Tibial nerve (tissue), 4 donors: Measurements from ENCODE around the gene CTNNBIP1. TPM values are rescaled to one million over a fixed set of nuclear protein-coding genes. Genes with fewer than 3 reads are reported as not detected.

Experiments used
- DNase-seq, 2 donors: peaks; one replicate each; pipeline ENCODE4 v3.0.0-alpha.2; 2019; ENCODE audit warnings: low spot score in 2 of 2
- H3K27ac ChIP-seq, 4 donors: fragments of 200-600 bp; sonication (generic) in 3 of 4; one replicate each; pipeline ENCODE4 v1.5.1; 2017 to 2019; ENCODE audit warnings: mild to moderate bottlenecking in 1 of 4
- H3K27me3 ChIP-seq, 2 donors: fragments of 200-600 bp; sonication (generic) in 1 of 2; one replicate each; pipeline versions ENCODE4 v1.5.1 to v1.6.0; 2017 to 2019
- H3K36me3 ChIP-seq, 3 donors: fragments of 200-600 bp; sonication (generic); one replicate each; pipeline ENCODE4 v1.5.1; 2018 to 2019
- H3K4me1 ChIP-seq, 4 donors: fragments of 200-600 bp; sonication (generic) in 3 of 4; one replicate each; pipeline ENCODE4 v1.5.1; 2017 to 2019
- H3K4me3 ChIP-seq, 4 donors: fragments of 200-600 bp; sonication (generic) in 3 of 4; one replicate each; pipeline ENCODE4 v1.5.1; 2017 to 2019; ENCODE audit warnings: mild to moderate bottlenecking in 1 of 4, moderate library complexity in 1 of 4
- H3K9me3 ChIP-seq, 4 donors: fragments of 200-600 bp; sonication (generic) in 3 of 4; one replicate each; pipeline ENCODE4 v1.5.1; 2017 to 2019
- CTCF ChIP-seq, 5 experiments: fragments of 200-600 bp in 3 of 5; fragments of 450-650 bp in 2 of 5; sonication (generic) in 3 of 5; IDR thresholded peaks; one replicate each; pipeline ENCODE4 v1.5.1; 2016 to 2019; ENCODE audit warnings: antibody characterized with exemption in 5 of 5, mild to moderate bottlenecking in 3 of 5, moderate library complexity in 2 of 5
- EP300 ChIP-seq, 2 donors: sonication (generic); formaldehyde crosslinking; IDR thresholded peaks; one replicate each; pipeline ENCODE4 v1.6.1; 2017; ENCODE audit warnings: antibody characterized with exemption in 2 of 2, mild to moderate bottlenecking in 1 of 2
- POLR2A ChIP-seq, 2 donors: fragments of 450-650 bp; IDR thresholded peaks; one replicate each; pipeline ENCODE4 v1.6.1; 2017; ENCODE audit warnings: antibody characterized with exemption in 2 of 2, mild to moderate bottlenecking in 2 of 2, moderate library complexity in 2 of 2
- WGBS, 2 donors: methylation state at CpG; one replicate each; pipeline ENCODE4 v1.1.5; 2018; 5-methylcytosine and 5-hydroxymethylcytosine counted together
- total RNA-seq, 4 donors: library from RNA; depleted of rRNA; stranded (reverse); fragments of >200 nt; gene quantifications; one replicate each; pipeline ENCODE4 v1.1.0, GENCODE V29; 2016

CTNNBIP1 gene
- total RNA-seq, 4 donors from 2014 or later: 17.0 to 24.9 (median 20.3) TPM

- WGBS, 2 donors: 38 to 42% methylated on average over 13 to 14 of the region's 15 CpGs
- H3K27me3 ChIP-seq: no peaks in the 10 kb centered on the region
- no peak for TF ChIP-seq EP300 (IDR thresholded peaks at IDR 0.05)
- peak; percentile 92 to 98 (median 95) for TF ChIP-seq CTCF (IDR thresholded peaks at IDR 0.05)
- DNase-seq: peak; percentile 72 to 92
- H3K9me3 ChIP-seq: no peaks in the 10 kb centered on the region
- no peak overlapping the region for H3K4me3 ChIP-seq
- H3K4me1 ChIP-seq: peaks cover 0 to 25% (median 0%) of the 10 kb centered on the region in 4 donors
- H3K27ac ChIP-seq: no peak overlapping the region
- peaks cover 0 to 77% (median 0%) of the 10 kb centered on the region in 3 donors for H3K36me3 ChIP-seq
These were observed 42.4 kb downstream of the CTNNBIP1 start for GRCh38 chr1:9867408-9868243.

GRCh38 chr1:9866836-9867235, 43.2 kb downstream of the CTNNBIP1 start:
- H3K9me3 ChIP-seq: no peaks in the 10 kb centered on the region
- H3K4me1 ChIP-seq: peaks cover 0 to 25% (median 0%) of the 10 kb centered on the region in 4 donors
- no peak for DNase-seq
- peaks cover 0 to 72% (median 0%) of the 10 kb centered on the region in 3 donors for H3K36me3 ChIP-seq
- H3K27me3 ChIP-seq: no peaks in the 10 kb centered on the region
- no peak for TF ChIP-seq CTCF (IDR thresholded peaks at IDR 0.05)
- no peak for TF ChIP-seq EP300 (IDR thresholded peaks at IDR 0.05)
- no peak for TF ChIP-seq POLR2A (IDR thresholded peaks at IDR 0.05)
- no peak overlapping the region for H3K27ac ChIP-seq
- no peak overlapping the region for H3K4me3 ChIP-seq
- 91 to 92% methylated on average over 6 of the region's 6 CpGs for WGBS, 2 donors

DNA sequence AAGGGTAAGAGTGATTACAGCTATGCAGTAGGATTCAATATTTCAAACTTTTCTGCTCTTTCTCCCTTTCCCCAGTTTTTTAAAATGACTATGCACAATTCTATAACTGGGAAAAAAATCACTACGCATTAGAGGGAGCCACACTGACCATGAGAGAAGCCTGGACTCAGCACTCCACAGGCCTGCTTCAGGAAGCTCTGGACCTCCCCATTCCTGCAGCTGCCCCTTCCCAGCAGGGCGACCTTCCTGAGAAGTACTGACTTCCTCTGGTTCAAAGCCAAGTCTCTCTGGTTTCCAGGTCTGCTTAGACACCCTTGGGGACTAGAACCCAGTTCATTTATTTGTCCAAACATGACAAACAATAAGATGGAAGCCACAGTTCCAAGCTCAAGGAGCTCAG, 44.3 kb downstream of the CTNNBIP1 start:
- H3K27ac ChIP-seq: no peak overlapping the region
- H3K36me3 ChIP-seq: peaks cover 0 to 61% (median 0%) of the 10 kb centered on the region in 3 donors
- H3K4me3 ChIP-seq: no peak overlapping the region
- H3K4me1 ChIP-seq: peaks cover 0 to 25% (median 0%) of the 10 kb centered on the region in 4 donors
- DNase-seq: no peak
- no peaks in the 10 kb centered on the region for H3K9me3 ChIP-seq
- TF ChIP-seq EP300 (IDR thresholded peaks at IDR 0.05) (no peak), POLR2A (IDR thresholded peaks at IDR 0.05) (no peak), CTCF (IDR thresholded peaks at IDR 0.05) (no peak)
- WGBS, 2 donors: 87 to 95% methylated on average over 2 of the region's 2 CpGs
- H3K27me3 ChIP-seq: no peaks in the 10 kb centered on the region

DNA sequence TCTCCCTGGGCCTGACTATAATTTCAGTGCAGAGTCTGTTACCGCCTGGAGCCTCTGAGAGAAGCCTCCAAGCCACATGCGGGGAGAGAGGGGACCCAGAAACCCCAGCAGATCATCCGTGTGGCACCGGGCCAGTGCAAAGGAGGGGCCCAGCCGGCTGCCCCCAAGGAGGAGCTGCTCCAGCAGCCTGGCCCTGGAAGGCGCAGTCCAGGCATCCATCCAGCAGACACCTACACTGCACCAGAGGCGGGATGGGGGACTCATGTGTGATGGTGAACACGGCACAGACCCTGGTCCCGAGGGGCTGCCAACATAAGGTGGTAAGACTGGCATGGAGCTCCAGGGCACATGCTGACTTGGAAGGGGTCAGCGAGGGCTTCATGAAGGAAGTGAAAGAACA, 46.7 kb downstream of the CTNNBIP1 start:
- no peak for TF ChIP-seq POLR2A (IDR thresholded peaks at IDR 0.05)
- DNase-seq: no peak
- WGBS, 2 donors: 67 to 87% methylated on average over 7 to 10 of the region's 10 CpGs
- H3K4me1 ChIP-seq: peaks cover 0 to 36% (median 7%) of the 10 kb centered on the region in 4 donors
- H3K27me3 ChIP-seq: no peaks in the 10 kb centered on the region
- H3K36me3 ChIP-seq: peaks cover 0 to 39% (median 0%) of the 10 kb centered on the region in 3 donors
- H3K4me3 ChIP-seq: no peak overlapping the region
- H3K9me3 ChIP-seq: no peaks in the 10 kb centered on the region
- no peak overlapping the region for H3K27ac ChIP-seq

DNA sequence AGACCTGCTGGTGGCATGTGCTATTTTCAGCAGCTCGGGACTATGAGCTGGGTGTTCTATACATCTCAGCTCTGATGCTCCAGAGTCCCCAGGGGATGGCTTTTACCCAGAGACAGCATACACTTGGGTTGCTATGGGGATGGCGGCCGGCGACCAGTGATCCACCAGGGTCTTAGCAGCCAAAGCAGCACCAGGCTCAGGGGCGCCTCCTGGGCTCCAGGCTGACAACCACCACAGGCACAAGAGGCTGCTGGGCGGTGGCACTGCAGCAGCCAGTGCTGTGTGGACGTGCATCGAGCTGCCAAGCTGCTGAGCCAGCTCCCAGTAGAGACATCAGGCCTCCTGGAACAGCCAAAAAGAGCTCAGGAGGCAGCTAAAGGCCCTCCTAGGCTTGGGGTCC, 48.7 kb downstream of the CTNNBIP1 start:
- Histone ChIP-seq H3K9me3 (no peaks in the 10 kb centered on the region), H3K4me1 (peaks cover 0 to 25% (median 7%) of the 10 kb centered on the region in 4 donors), H3K4me3 (no peak overlapping the region), H3K27me3 (no peaks in the 10 kb centered on the region), H3K27ac (no peak overlapping the region), H3K36me3 (peaks cover 0 to 39% (median 0%) of the 10 kb centered on the region in 3 donors)
- TF ChIP-seq CTCF (IDR thresholded peaks at IDR 0.05): no peak
- TF ChIP-seq EP300 (IDR thresholded peaks at IDR 0.05): no peak
- TF ChIP-seq POLR2A (IDR thresholded peaks at IDR 0.05): no peak
- 63 to 69% methylated on average over 8 of the region's 8 CpGs for WGBS, 2 donors
- no peak for DNase-seq
